Measurements from ENCODE around the gene CASS4. TPM values are rescaled to one million over a fixed set of nuclear protein-coding genes. Genes with fewer than 3 reads are reported as not detected.

CASS4 gene
- total RNA-seq, 2 experiments from 2014 or later: 0.15 TPM; not detected in 1

GRCh38 chr20:56371977-56372376 is 40.1 kb upstream of the CASS4 start:
- no peaks in the 10 kb centered on the region for H3K9me2 ChIP-seq (ENCODE audit: insufficient read depth, low read length)
- no peak overlapping the region for H3K27ac ChIP-seq (ENCODE audit: low read depth, low read length, poor library complexity, severe bottlenecking)
- H3K9me3 ChIP-seq (ENCODE audit: low read length): no peaks in the 10 kb centered on the region
- no peak overlapping the region for H2AFZ ChIP-seq (ENCODE audit: low read length)
- POLR2A ChIA-PET: interaction anchor here (0.9 to 1.6 kb wide), 2 partner anchors 13 kb away, joined by 5 to 6 read pairs; partner anchors contain the start of gene FAM210B
- no peak for DNase-seq (ENCODE audit: low spot score)
- no peaks in the 10 kb centered on the region for H3K4me1 ChIP-seq (ENCODE audit: insufficient read depth, low read length, poor library complexity, severe bottlenecking)
- no TSS peak for BruUV-seq (replicated peaks)
- no peak overlapping the region for H3K4me3 ChIP-seq (ENCODE audit: low read depth, low read length, poor library complexity, severe bottlenecking)
- no peak for TF ChIP-seq CTCF (conservative IDR thresholded peaks at IDR 0.05; ENCODE audit: low read length)
- no peak for TF ChIP-seq EZH2phosphoT487 (IDR thresholded peaks at IDR 0.05; ENCODE audit: borderline replicate concordance, low read depth, low read length)
- peaks cover 91% of the 10 kb centered on the region for H3K36me3 ChIP-seq (ENCODE audit: insufficient read depth, low read length)
- CTCF ChIA-PET (ENCODE audit: unreplicated experiment): no interaction called here
- H3K4me2 ChIP-seq (ENCODE audit: low read length): no peak overlapping the region
- H3K79me2 ChIP-seq (ENCODE audit: insufficient read depth, low read depth, low read length): peaks cover 27% of the 10 kb centered on the region
- H4K20me1 ChIP-seq (ENCODE audit: insufficient read depth, low read length): peaks cover 5% of the 10 kb centered on the region; the same call in 1 of the 2 replicates
- intact Hi-C loops (cut with micrococcal nuclease; ENCODE audit: unreplicated experiment): no loop called here

- POLR2A ChIA-PET: interaction anchor here (1.1 to 1.6 kb wide), 3 partner anchors 8 to 21 kb away, joined by 3 to 6 read pairs (median 3); no protein-coding TSS in a partner anchor
- intact Hi-C loops (cut with micrococcal nuclease; ENCODE audit: unreplicated experiment): no loop called here
- Histone ChIP-seq H3K36me3 (ENCODE audit: insufficient read depth, low read length) (peaks cover 97% of the 10 kb centered on the region), H3K4me2 (ENCODE audit: low read length) (no peak overlapping the region), H4K20me1 (ENCODE audit: insufficient read depth, low read length) (peaks cover 6% of the 10 kb centered on the region; the same call in 1 of the 2 replicates), H2AFZ (ENCODE audit: low read length) (no peak overlapping the region), H3K9me2 (ENCODE audit: insufficient read depth, low read length) (no peaks in the 10 kb centered on the region), H3K27ac (ENCODE audit: low read depth, low read length, poor library complexity, severe bottlenecking) (no peak overlapping the region), H3K4me1 (ENCODE audit: insufficient read depth, low read length, poor library complexity, severe bottlenecking) (no peaks in the 10 kb centered on the region), H3K9me3 (ENCODE audit: low read length) (no peaks in the 10 kb centered on the region), H3K4me3 (ENCODE audit: low read depth, low read length, poor library complexity, severe bottlenecking) (no peak overlapping the region), H3K79me2 (ENCODE audit: insufficient read depth, low read depth, low read length) (peaks cover 35% of the 10 kb centered on the region)
- TF ChIP-seq EZH2phosphoT487 (IDR thresholded peaks at IDR 0.05; ENCODE audit: borderline replicate concordance, low read depth, low read length) (no peak), CTCF (conservative IDR thresholded peaks at IDR 0.05; ENCODE audit: low read length) (no peak)
- DNase-seq (ENCODE audit: low spot score): no peak
- BruUV-seq (replicated peaks): no TSS peak
- CTCF ChIA-PET (ENCODE audit: unreplicated experiment): no interaction called here
Measured at GRCh38 chr20:56372850-56373249, 39.2 kb upstream of the CASS4 start.

- BruUV-seq (replicated peaks): no TSS peak
- DNase-seq (ENCODE audit: low spot score): no peak
- H3K9me2 ChIP-seq (ENCODE audit: insufficient read depth, low read length): no peaks in the 10 kb centered on the region
- H3K4me1 ChIP-seq (ENCODE audit: insufficient read depth, low read length, poor library complexity, severe bottlenecking): no peaks in the 10 kb centered on the region
- H4K20me1 ChIP-seq (ENCODE audit: insufficient read depth, low read length): peaks cover 12% of the 10 kb centered on the region; the same call in 1 of the 2 replicates
- intact Hi-C loops (cut with micrococcal nuclease; ENCODE audit: unreplicated experiment): no loop called here
- ChIA-PET POLR2A (interaction anchor here (0.6 to 1.1 kb wide), 4 partner anchors 15 to 416 kb away, joined by 3 to 5 read pairs (median 3); partner anchors contain the start of gene FAM210B), CTCF (ENCODE audit: unreplicated experiment) (no interaction called here)
- no peak overlapping the region for H2AFZ ChIP-seq (ENCODE audit: low read length)
- H3K79me2 ChIP-seq (ENCODE audit: insufficient read depth, low read depth, low read length): peaks cover 45% of the 10 kb centered on the region
- no peak overlapping the region for H3K4me3 ChIP-seq (ENCODE audit: low read depth, low read length, poor library complexity, severe bottlenecking)
- peaks cover 100% of the 10 kb centered on the region for H3K36me3 ChIP-seq (ENCODE audit: insufficient read depth, low read length)
- H3K27ac ChIP-seq (ENCODE audit: low read depth, low read length, poor library complexity, severe bottlenecking): no peak overlapping the region
- no peak overlapping the region for H3K4me2 ChIP-seq (ENCODE audit: low read length)
- TF ChIP-seq EZH2phosphoT487 (IDR thresholded peaks at IDR 0.05; ENCODE audit: borderline replicate concordance, low read depth, low read length): no peak
- TF ChIP-seq CTCF (conservative IDR thresholded peaks at IDR 0.05; ENCODE audit: low read length): no peak
- no peaks in the 10 kb centered on the region for H3K9me3 ChIP-seq (ENCODE audit: low read length)
Measured at GRCh38 chr20:56373942-56374341, 38.1 kb upstream of the CASS4 start.
